DOHH2 (cell line): ENCODE results near the gene TMEM239.

Experiments
- H3F3A ChIP-seq: fragments of 200-600 bp; sonication (generic), shearing (Covaris generic); 2 replicates; pipeline ENCODE4 v1.6.0; 2016; ENCODE audit warnings: antibody characterized with exemption, mild to moderate bottlenecking; ENCODE audit not compliant: control insufficient read depth, insufficient read depth
- H3K27ac ChIP-seq: fragments of 200-600 bp; sonication (generic); 2 replicates; pipeline ENCODE4 v1.5.1; 2014; ENCODE audit warnings: low read depth, mild to moderate bottlenecking, low read length, moderate library complexity
- H3K27me3 ChIP-seq: fragments of 200-600 bp; sonication (generic); 2 replicates; pipeline ENCODE4 v1.6.1; 2014; ENCODE audit warnings: mild to moderate bottlenecking, low read length, mixed read lengths; ENCODE audit not compliant: control insufficient read depth
- H3K36me3 ChIP-seq: fragments of 200-600 bp; sonication (generic); 2 replicates; pipeline ENCODE4 v1.6.1; 2014; ENCODE audit warnings: mild to moderate bottlenecking, low read length, moderate library complexity, mixed read lengths; ENCODE audit not compliant: control insufficient read depth
- H3K4me1 ChIP-seq: fragments of 200-600 bp; sonication (generic); 2 replicates; pipeline ENCODE4 v1.6.1; 2014; ENCODE audit warnings: mild to moderate bottlenecking, low read length, mixed read lengths; ENCODE audit not compliant: control insufficient read depth
- H3K4me2 ChIP-seq: fragments of 200-600 bp; sonication (generic); 2 replicates; pipeline ENCODE4 v1.6.0; 2014; ENCODE audit warnings: mild to moderate bottlenecking, low read length, moderate library complexity
- H3K4me3 ChIP-seq: fragments of 200-600 bp; sonication (generic); 2 replicates; pipeline ENCODE4 v1.5.1; 2014; ENCODE audit warnings: mild to moderate bottlenecking, low read length, mixed read lengths
- H3K79me2 ChIP-seq: fragments of 200-600 bp; sonication (generic); 2 replicates; pipeline ENCODE4 v1.6.1; 2014; ENCODE audit warnings: mild to moderate bottlenecking, low read length, mixed read lengths; ENCODE audit not compliant: control insufficient read depth
- H3K9me2 ChIP-seq: fragments of 200-600 bp; sonication (generic); replicated peaks from 2 replicates; pipeline ENCODE4 v1.6.1; 2014; ENCODE audit warnings: mild to moderate bottlenecking, low read length, mixed read lengths; ENCODE audit not compliant: control insufficient read depth
- H3K9me3 ChIP-seq: fragments of 200-600 bp; sonication (generic); 2 replicates; pipeline ENCODE4 v1.6.1; 2014; ENCODE audit warnings: antibody characterized with exemption, low read length, mixed read lengths; ENCODE audit not compliant: control insufficient read depth, insufficient read depth
- H4K20me1 ChIP-seq: fragments of 200-600 bp; sonication (generic); 2 replicates; pipeline ENCODE4 v1.6.0; 2014; ENCODE audit warnings: low read depth, mild to moderate bottlenecking, antibody characterized with exemption, low read length, moderate library complexity; ENCODE audit not compliant: control insufficient read depth, insufficient read depth
- CTCF ChIP-seq: fragments of 200-600 bp; sonication (generic); IDR thresholded peaks from one replicate; pipeline ENCODE4 v1.5.1; 2014; ENCODE audit warnings: antibody characterized with exemption, mild to moderate bottlenecking, low read depth, low read length; ENCODE audit not compliant: poor library complexity, severe bottlenecking
- EZH2phosphoT487 ChIP-seq: fragments of 200-600 bp; sonication (generic); IDR thresholded peaks from 2 replicates; pipeline ENCODE4 v1.6.1; 2017; ENCODE audit warnings: borderline replicate concordance, mild to moderate bottlenecking, antibody characterized with exemption, low read length, moderate library complexity, mixed read lengths

The TMEM239 gene

GRCh38 chr20:2804852-2805688 is 11.1 kb upstream of the TMEM239 start:
- Histone ChIP-seq H3K9me3 (no peaks in the 10 kb centered on the region), H3K79me2 (no peaks in the 10 kb centered on the region), H3K9me2 (no peaks in the 10 kb centered on the region), H3K36me3 (no peaks in the 10 kb centered on the region), H3K27ac (no peak overlapping the region), H3K27me3 (peaks cover 3% of the 10 kb centered on the region; the same call in 1 of the 2 replicates), H4K20me1 (no peaks in the 10 kb centered on the region), H3K4me1 (no peaks in the 10 kb centered on the region), H3K4me3 (no peak overlapping the region), H3F3A (no peaks in the 10 kb centered on the region), H3K4me2 (no peak overlapping the region)
- TF ChIP-seq CTCF, result no peak
- no peak for TF ChIP-seq EZH2phosphoT487

- TF ChIP-seq EZH2phosphoT487, result no peak
- TF ChIP-seq CTCF, result no peak
- Histone ChIP-seq H3K36me3 (no peaks in the 10 kb centered on the region), H3K4me3 (no peak overlapping the region), H4K20me1 (no peaks in the 10 kb centered on the region), H3K9me2 (no peaks in the 10 kb centered on the region), H3K9me3 (no peaks in the 10 kb centered on the region), H3K4me1 (no peaks in the 10 kb centered on the region), H3K4me2 (no peak overlapping the region), H3K27me3 (peaks cover 3% of the 10 kb centered on the region; the same call in 1 of the 2 replicates), H3K79me2 (no peaks in the 10 kb centered on the region), H3F3A (no peaks in the 10 kb centered on the region), H3K27ac (no peak overlapping the region)
These were observed 10.3 kb upstream of the TMEM239 start for GRCh38 chr20:2805689-2806350.

GRCh38 chr20:2806351-2806701 is 9.8 kb upstream of the TMEM239 start:
- TF ChIP-seq CTCF (no peak), EZH2phosphoT487 (no peak)
- no peak overlapping the region for H3K4me3 ChIP-seq
- peaks cover 2% of the 10 kb centered on the region; the same call in 1 of the 2 replicates for H3K27me3 ChIP-seq
- H3K79me2 ChIP-seq, result no peaks in the 10 kb centered on the region
- H3K4me1 ChIP-seq, result no peaks in the 10 kb centered on the region
- no peaks in the 10 kb centered on the region for H3K9me3 ChIP-seq
- H3F3A ChIP-seq, result no peaks in the 10 kb centered on the region
- H3K9me2 ChIP-seq, result no peaks in the 10 kb centered on the region
- H3K4me2 ChIP-seq, result no peak overlapping the region
- H3K36me3 ChIP-seq, result no peaks in the 10 kb centered on the region
- no peaks in the 10 kb centered on the region for H4K20me1 ChIP-seq
- no peak overlapping the region for H3K27ac ChIP-seq
